NCI-H1105 treated with DMSO at 0.1 percent for 48 hours (cell line): ENCODE results near the gene NEUROD2.
"Not testable (repeated sequence)": the region's sequence is repeated elsewhere in the genome, so short reads cannot be mapped to it uniquely, and the experiment has no call there.

Experiments used
- DNase-seq: peaks from one replicate; lab custom pipeline; 2025; lab: John Stamatoyannopoulos, UW

NEUROD2 gene

GRCh38 chr17:39601758-39602532 is 5.8 kb downstream of the NEUROD2 start:
- no peak for DNase-seq

DNA sequence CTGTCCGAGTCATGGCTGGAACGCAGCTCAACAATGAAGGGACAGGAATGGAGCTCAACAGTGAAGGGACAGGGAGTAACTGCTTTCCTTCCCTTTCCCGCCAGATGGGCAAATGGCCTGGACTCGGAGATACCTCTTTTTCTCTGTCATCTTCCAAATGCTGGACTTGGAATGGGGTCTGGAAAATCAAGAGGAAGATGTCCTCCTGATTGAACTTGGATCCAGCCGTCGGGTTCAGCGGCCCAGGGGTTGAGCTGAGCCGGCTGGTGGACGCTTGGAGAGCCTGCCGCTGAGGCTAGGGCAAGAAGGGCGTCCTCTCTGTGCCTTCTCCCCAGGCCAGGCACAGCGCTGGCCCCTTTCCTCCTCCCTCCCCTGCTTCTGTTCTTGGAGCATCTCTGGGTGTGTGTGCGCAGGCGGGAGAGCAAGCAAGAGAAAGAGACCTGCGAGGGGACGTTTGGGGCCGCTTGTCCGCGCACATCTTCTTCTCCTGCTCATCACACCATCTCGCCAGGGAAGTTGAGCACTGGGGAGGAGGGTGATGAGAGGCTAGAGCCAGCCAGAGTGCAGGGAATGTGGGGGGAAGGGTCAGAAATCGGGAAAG is 6.6 kb downstream of the NEUROD2 start:
- no peak for DNase-seq

DNA sequence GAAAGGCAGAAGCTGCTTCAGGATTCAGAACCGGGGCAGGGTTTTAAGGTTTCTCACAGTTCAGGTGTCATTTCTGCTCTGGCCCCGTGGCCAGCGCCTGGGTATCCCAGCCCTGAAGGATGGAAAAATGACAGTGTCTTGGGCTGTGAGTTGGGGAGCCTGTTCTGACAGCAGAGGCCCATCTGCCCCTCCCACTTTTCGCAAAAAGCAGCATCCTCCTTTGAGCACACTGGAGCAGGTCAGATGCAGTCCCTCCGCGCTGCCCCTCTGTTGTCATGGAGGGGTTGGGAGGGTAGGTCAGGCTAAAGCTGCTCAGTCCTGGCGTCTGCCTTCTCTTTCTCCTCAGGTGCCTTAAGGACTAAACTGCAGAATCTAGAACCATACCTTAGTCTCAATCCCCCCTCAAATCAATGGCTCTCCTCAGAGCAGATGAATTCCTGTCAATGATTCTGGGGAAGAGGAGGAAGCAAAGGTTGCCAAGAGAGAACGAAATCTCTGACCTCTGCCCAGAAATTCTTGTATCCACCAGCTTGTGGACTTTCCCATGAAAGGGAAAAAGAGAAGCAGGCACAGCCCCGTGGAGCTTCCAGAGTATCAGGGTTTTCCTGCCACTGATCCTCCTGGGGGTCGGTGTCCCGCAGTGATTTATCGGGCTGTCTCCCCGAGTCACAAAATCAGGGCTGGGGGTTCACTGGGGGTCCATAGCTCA is 7.3 kb downstream of the NEUROD2 start:
- DNase-seq = no peak

DNA sequence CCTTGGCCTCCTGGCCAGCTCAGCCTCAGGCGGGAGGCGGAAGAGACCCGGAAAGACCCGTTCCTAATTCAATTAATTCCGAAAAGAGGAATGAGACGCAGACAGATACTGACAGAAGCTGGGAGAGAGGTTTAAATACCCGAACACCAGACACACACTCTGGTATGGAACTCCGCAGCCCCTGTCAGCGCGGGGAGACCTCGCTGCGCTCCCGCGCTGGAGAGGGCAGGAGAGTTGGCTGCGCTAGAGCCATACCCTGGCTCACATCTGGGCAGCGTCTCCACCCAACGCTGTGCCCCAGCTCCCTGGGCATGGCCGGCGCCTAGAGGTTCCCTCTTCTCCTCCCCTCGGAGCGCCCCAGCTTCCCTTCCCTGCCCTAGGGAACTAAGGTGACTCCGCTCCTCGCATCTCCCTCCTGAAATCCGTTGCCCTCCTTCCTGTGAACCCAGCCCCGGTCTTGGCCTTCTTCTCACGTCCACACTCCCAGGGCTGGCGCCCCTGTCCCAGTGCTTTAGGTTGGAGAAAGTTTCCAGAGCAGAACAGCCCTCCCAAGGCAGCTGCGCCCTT is 8.0 kb downstream of the NEUROD2 start:
- DNase-seq = no peak

GRCh38 chr17:39599004-39599664 is 8.6 kb downstream of the NEUROD2 start:
- no peak for DNase-seq

- no peak for DNase-seq
Observed at GRCh38 chr17:39598630-39599003, 9.1 kb downstream of the NEUROD2 start.

DNA sequence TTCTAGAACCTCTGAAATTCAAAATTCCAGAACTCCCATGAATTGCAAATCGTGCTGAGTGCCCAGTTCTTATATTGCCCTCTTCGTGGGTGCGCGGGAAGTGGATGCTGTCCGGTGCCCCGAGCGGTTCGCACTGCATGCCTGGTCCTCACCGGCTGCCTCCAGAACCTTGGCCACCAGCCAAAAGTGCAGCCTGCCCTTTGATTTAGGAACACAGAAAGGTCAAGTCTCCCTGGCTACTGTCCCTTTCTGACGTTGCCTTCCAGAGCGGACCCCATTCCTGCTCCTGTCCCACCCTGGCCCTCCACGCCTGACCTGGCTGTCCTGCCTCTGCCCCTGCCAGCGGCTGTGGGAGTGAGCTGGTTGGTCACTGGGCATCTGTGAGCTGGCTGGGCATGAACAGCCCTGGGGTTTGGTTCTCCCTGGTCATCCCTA is 9.7 kb downstream of the NEUROD2 start:
- no peak for DNase-seq

DNA sequence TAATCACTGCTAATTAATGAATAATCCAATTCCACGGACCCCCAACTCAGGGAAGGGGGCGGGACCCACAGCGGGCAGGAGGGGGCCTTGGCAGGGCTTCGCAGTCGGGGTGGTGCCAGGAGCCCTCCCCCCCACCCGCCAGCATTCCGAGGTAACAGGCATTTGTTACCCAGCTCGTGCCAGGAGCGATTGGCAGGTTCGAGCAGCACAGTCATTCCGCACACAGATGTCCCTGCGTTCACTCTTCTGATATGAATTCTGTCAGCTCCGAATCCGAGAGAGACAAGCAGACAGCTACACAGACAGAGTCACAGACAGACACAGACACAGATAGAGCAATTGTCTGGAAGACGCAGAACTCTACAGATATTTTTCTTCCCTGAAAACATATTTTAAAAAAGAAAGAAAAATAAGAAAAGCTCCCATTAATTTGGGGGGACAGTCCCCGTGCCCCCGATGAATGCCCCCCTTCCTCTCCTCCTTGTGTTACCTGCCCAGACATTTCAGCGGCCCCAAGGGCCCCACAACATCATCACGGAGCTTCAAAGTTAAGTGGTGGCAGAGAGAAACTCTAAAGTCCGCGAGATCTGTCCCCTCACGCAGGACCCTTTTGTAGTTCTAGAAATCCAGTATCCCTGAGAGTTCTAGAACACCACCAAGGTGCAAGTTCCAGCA is 10.2 kb downstream of the NEUROD2 start:
- no peak for DNase-seq

GRCh38 chr17:39596543-39597267 is 11.0 kb downstream of the NEUROD2 start:
- no peak for DNase-seq

DNA sequence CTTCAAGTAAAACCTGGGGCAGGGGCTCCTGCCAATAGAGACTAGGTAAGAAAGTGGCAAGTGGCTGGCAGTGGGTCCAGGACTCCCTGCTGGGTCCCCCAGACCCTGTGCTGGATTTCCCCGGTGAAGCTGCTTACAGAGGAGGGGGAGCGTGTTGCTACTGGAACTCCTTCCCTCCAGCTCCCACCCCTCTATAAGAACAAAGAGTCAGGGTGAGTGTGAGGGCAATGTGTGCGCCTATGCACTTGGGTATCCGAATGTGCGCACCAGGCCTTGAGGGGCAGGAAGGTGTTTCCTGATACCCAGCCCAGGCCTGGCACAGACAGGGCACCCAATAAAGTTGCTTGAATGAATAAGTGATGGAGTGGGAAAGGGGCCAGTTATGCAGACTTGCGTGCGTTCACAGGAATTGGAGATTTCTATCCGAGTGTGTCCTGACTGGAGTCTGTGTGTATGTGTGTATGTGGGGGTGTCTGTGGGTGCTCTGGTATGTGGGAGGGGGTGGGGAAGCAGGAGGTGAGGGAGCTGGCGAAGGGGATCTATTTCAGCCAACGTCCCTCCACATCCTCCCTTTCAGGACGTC is 11.7 kb downstream of the NEUROD2 start:
- no peak for DNase-seq

GRCh38 chr17:39595294-39595693 is 12.4 kb downstream of the NEUROD2 start:
- no peak for DNase-seq

- DNase-seq = no peak
Observed at GRCh38 chr17:39593371-39593770, 14.3 kb downstream of the NEUROD2 start.

GRCh38 chr17:39591958-39592954 is 15.5 kb downstream of the NEUROD2 start:
- DNase-seq = peak; percentile 25

DNA sequence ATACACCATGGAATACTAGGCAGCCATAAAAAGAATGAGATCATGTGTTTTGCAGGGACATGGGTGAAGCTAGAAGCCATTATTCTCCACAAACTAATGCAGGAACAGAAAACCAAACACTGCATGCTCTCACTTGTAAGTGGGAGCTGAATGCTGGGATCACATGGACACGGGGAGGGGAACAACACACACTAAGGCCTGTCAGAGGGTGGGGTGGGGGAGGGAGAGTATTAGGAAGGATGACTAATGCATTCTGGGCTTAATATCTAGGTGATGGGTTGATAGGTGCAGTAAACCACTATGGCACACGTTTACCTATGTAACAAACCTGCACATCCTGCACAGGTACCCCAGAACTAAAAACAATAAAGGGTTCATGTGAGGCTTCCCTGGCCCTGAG is 17.5 kb downstream of the NEUROD2 start:
- DNase-seq = not testable (repeated sequence)

DNA sequence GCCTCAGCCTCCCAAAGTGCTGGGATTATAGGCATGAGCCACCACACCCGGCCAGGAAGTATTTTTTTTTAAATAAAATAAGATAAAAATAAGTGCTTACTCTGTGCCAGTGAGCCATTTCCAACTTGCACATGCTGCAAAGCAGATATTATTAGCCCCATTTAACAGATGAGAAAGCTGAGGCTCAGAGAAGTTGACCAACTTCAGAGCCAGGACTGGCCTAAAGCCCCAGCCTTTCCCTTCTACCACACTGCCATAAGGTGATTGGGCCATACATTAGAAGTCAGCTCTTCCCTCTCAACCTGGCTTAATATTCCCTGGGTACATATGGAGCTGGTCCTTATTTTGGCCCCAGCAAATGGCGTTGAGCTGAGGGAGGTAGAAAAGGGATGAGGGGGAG is 25.1 kb downstream of the NEUROD2 start:
- no peak for DNase-seq

DNA sequence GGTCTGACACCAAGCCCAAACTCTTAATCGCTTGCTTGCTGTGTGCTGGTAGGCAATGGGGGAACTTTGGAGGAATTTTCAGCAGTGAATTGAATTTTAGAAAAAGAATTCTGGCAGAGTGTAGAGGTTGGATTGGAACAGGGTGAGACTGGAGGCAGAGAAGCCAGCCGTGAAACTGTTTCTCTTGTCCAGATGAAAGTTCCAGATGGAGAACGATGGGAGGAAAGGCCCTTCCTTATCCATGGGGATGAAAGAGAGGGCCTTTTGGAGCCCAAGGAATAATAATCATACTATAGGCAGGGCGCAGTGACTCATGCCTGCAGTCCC is 26.0 kb downstream of the NEUROD2 start:
- no peak for DNase-seq

DNA sequence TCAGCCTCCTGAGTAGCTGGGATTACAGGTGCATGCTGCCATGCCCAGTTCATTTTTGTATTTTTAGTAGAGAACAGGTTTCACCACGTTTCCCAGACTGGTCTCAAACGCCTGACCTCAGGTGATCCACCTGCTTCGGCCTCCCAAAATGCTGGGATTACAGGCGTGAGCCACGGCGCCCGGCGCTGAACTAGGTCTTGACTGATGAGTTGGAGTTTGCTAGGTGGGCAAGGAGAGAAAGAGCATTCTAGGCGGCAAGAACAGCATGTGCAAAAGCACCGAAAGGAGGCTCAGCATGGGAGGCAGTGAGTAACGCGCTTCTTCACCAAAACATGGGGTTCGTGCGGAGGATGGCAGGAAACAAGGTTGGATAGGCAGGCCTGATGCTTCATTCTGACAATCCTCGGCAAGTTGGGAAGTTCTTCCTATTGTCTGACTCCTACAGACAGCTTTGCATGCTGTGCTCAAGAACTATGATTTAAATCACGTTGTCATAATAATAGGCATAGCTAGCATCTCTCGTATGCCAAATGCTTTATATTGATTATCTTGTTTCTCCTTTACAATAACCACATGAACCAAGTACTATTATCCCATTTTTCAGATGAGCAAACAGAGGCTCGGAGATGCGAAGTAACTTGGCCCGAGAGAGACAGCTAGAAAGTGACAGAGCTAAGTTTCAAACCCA is 26.5 kb downstream of the NEUROD2 start:
- DNase-seq = no peak

DNA sequence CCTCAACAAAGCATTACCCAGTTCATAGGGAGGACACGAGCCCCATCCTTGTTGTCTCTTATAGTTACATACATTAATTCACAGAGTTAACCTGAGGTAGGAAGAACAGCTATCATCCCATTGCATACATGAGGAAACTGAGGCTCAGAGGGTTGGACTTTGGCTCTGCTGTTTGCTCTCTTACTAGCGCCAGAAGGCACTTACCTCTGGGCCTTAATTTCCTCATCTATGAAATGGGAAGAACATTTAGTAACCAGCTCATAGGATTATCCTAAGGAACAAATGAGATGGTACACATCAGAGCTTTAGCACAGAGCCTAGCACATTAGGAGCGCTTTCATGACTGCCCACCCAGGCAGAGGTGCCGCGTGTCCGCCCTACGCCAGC is 27.6 kb downstream of the NEUROD2 start:
- DNase-seq = no peak
